ENCODE results near the gene ZBTB46. TPM values are rescaled to one million over a fixed set of nuclear protein-coding genes. Genes with fewer than 3 reads are reported as not detected.

Gene ZBTB46
- total RNA-seq, 1 experiment from 2014 or later: 27.1 TPM

- H3K27me3 Mint-ChIP-seq (ENCODE audit: low read depth): peaks cover 3% of the 10 kb centered on the region; the same call in 1 of the 2 replicates
- Histone ChIP-seq H2BK120ac (ENCODE audit: low read depth, low read length, poor library complexity, severe bottlenecking) (no peak overlapping the region), H2AFZ (ENCODE audit: low read length) (no peak overlapping the region), H3K27me3 (ENCODE audit: insufficient read depth, low read length) (no peaks in the 10 kb centered on the region), H2BK15ac (ENCODE audit: low read depth, low read length) (no peak overlapping the region), H3K4me2 (ENCODE audit: insufficient read depth, insufficient read length, low read length) (no peak overlapping the region), H3K27ac (ENCODE audit: insufficient read length, low read depth, low read length) (no peak overlapping the region), H3K18ac (ENCODE audit: insufficient read length, low read depth, low read length) (no peak overlapping the region), H3K79me2 (ENCODE audit: insufficient read depth, low read length) (no peaks in the 10 kb centered on the region), H3K9me3 (ENCODE audit: control insufficient read depth, low read depth, low read length) (no peaks in the 10 kb centered on the region), H2BK5ac (ENCODE audit: insufficient read length, low read length) (no peak overlapping the region), H4K8ac (replicated peaks; ENCODE audit: insufficient read length, low read depth, low read length) (no peak overlapping the region), H3K23me2 (ENCODE audit: insufficient read length, low read depth, low read length, poor library complexity, severe bottlenecking) (peaks cover 4% of the 10 kb centered on the region), H3T11ph (ENCODE audit: low read length) (no peak overlapping the region), H4K20me1 (ENCODE audit: control insufficient read depth, insufficient read depth, insufficient read length) (no peaks in the 10 kb centered on the region), H3K9ac (ENCODE audit: extremely low read depth, insufficient read length, low read length) (no peak overlapping the region), H3K4ac (ENCODE audit: low read depth, low read length) (no peak overlapping the region), H3K4me1 (ENCODE audit: insufficient read depth, low read length) (no peaks in the 10 kb centered on the region), H3K14ac (ENCODE audit: insufficient read depth, low read length) (no peak overlapping the region), H2BK12ac (ENCODE audit: insufficient read length, low read depth, low read length) (no peak overlapping the region), H3K23ac (ENCODE audit: insufficient read length, low read depth, low read length) (no peak overlapping the region), H3K79me1 (ENCODE audit: insufficient read depth, low read depth, low read length, poor library complexity, severe bottlenecking) (no peaks in the 10 kb centered on the region), H4K5ac (ENCODE audit: insufficient read length, low read depth, low read length) (no peak overlapping the region), H3K56ac (ENCODE audit: insufficient read length, low read depth, low read length) (no peak overlapping the region), H2AK5ac (ENCODE audit: insufficient read length, low read length) (no peak overlapping the region), H2BK20ac (ENCODE audit: low read depth, low read length, poor library complexity, severe bottlenecking) (no peak overlapping the region), H4K91ac (ENCODE audit: insufficient read length, low read depth, low read length) (no peak overlapping the region)
- H3K9me3 Mint-ChIP-seq: no peaks in the 10 kb centered on the region
- no peak overlapping the region for H3K4me3 Mint-ChIP-seq
- H3K27ac Mint-ChIP-seq: no peak overlapping the region; a peak in 1 of 7 replicates
- no CpG with 5 or more reads among the region's 5 CpGs for WGBS (ENCODE audit: extremely low coverage, insufficient read length, low lambda C conversion rate)
- H3K36me3 Mint-ChIP-seq (ENCODE audit: insufficient read depth in 1 of 3, low read depth in 3 of 3): peaks cover 11 to 19% (median 16%) of the 10 kb centered on the region in 3 experiments; a peak in 5 of 7 replicates
- H3K4me1 Mint-ChIP-seq: peaks cover 2 to 9% of the 10 kb centered on the region in 2 experiments
- TF ChIP-seq, protein P1, sequence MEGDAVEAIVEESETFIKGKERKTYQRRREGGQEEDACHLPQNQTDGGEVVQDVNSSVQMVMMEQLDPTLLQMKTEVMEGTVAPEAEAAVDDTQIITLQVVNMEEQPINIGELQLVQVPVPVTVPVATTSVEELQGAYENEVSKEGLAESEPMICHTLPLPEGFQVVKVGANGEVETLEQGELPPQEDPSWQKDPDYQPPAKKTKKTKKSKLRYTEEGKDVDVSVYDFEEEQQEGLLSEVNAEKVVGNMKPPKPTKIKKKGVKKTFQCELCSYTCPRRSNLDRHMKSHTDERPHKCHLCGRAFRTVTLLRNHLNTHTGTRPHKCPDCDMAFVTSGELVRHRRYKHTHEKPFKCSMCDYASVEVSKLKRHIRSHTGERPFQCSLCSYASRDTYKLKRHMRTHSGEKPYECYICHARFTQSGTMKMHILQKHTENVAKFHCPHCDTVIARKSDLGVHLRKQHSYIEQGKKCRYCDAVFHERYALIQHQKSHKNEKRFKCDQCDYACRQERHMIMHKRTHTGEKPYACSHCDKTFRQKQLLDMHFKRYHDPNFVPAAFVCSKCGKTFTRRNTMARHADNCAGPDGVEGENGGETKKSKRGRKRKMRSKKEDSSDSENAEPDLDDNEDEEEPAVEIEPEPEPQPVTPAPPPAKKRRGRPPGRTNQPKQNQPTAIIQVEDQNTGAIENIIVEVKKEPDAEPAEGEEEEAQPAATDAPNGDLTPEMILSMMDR (conservative IDR thresholded peaks at IDR 0.05): no peak
- DNase-seq: no peak
Observed at GRCh38 chr20:63701051-63701328, 130.1 kb downstream of the ZBTB46 start.
